Astrocyte (in vitro differentiated cells and primary cell): ENCODE measurements around the gene RFESD. TPM values are rescaled to one million over a fixed set of nuclear protein-coding genes. Genes with fewer than 3 reads are reported as not detected.

ENCODE experiments used
- DNase-seq: peaks from one replicate; pipeline ENCODE4 v3.0.0-alpha.2; 2010; ENCODE audit warnings: low read depth
- FAIRE-seq: peaks from 2 replicates; lab custom pipeline; 2011; peaks lifted over from hg19 to GRCh38; lab: Jason Lieb, UNC
- H2AFZ ChIP-seq: 2 replicates; pipeline ENCODE4 v1.6.0; 2012; ENCODE audit warnings: low read depth, low read length, inconsistent platforms
- H3K27ac ChIP-seq: 2 replicates; pipeline ENCODE4 v1.5.1; 2011; ENCODE audit warnings: low read depth, low read length, inconsistent platforms
- H3K27me3 ChIP-seq: 2 replicates; pipeline ENCODE4 v1.6.0; 2011; ENCODE audit warnings: low read length, inconsistent platforms; ENCODE audit not compliant: insufficient read depth
- H3K36me3 ChIP-seq: 2 replicates; pipeline ENCODE4 v1.5.1; 2011; ENCODE audit warnings: low read length, inconsistent platforms; ENCODE audit not compliant: insufficient read depth
- H3K4me1 ChIP-seq: 2 replicates; pipeline ENCODE4 v1.5.1; 2011; ENCODE audit warnings: low read length, inconsistent platforms; ENCODE audit not compliant: insufficient read depth
- H3K4me2 ChIP-seq: 2 replicates; pipeline ENCODE4 v1.6.0; 2012; ENCODE audit warnings: low read length, inconsistent platforms
- H3K4me3 ChIP-seq: 2 replicates; pipeline ENCODE4 v1.5.1; 2011; ENCODE audit warnings: low read depth, mild to moderate bottlenecking, low read length, inconsistent platforms; ENCODE audit not compliant: insufficient read depth
- H3K79me2 ChIP-seq: 2 replicates; pipeline ENCODE4 v1.6.0; 2012; ENCODE audit warnings: mild to moderate bottlenecking, low read length, inconsistent platforms; ENCODE audit not compliant: insufficient read depth
- H3K9ac ChIP-seq: 2 replicates; pipeline ENCODE4 v1.6.0; 2012; ENCODE audit warnings: mild to moderate bottlenecking, low read length, inconsistent platforms
- H3K9me3 ChIP-seq: 2 replicates; pipeline ENCODE4 v1.5.1; 2012; ENCODE audit warnings: low read depth, mild to moderate bottlenecking, low read length, inconsistent platforms; ENCODE audit not compliant: insufficient read depth
- H4K20me1 ChIP-seq: 2 replicates; pipeline ENCODE4 v1.6.0; 2012; ENCODE audit warnings: low read length, inconsistent platforms; ENCODE audit not compliant: insufficient read depth
- H3K27ac Mint-ChIP-seq: one replicate; pipeline ENCODE4 v1.8.0; 2021; ENCODE audit warnings: mild to moderate bottlenecking, mixed read lengths; ENCODE audit not compliant: unreplicated experiment
- H3K27me3 Mint-ChIP-seq: one replicate; pipeline ENCODE4 v1.8.0; 2021; ENCODE audit warnings: low read depth, mixed read lengths; ENCODE audit not compliant: unreplicated experiment
- H3K36me3 Mint-ChIP-seq: one replicate; pipeline ENCODE4 v1.8.0; 2021; ENCODE audit warnings: low read depth, mixed read lengths; ENCODE audit not compliant: unreplicated experiment
- H3K4me1 Mint-ChIP-seq: one replicate; pipeline ENCODE4 v1.8.0; 2021; ENCODE audit warnings: low read depth, mixed read lengths; ENCODE audit not compliant: unreplicated experiment
- H3K4me3 Mint-ChIP-seq: one replicate; pipeline ENCODE4 v1.8.0; 2021; ENCODE audit warnings: mild to moderate bottlenecking, moderate library complexity, mixed read lengths; ENCODE audit not compliant: unreplicated experiment
- H3K9me3 Mint-ChIP-seq: one replicate; pipeline ENCODE4 v1.8.0; 2021; ENCODE audit warnings: mild to moderate bottlenecking, mixed read lengths; ENCODE audit not compliant: unreplicated experiment
- CTCF ChIP-seq: IDR thresholded peaks from 2 replicates; pipeline ENCODE4 v1.5.1; 2011; ENCODE audit warnings: low read depth, mild to moderate bottlenecking, inconsistent platforms, low read length, moderate library complexity; ENCODE audit not compliant: insufficient read depth
- EZH2 ChIP-seq: IDR thresholded peaks from 2 replicates; pipeline ENCODE4 v1.6.1; 2012; ENCODE audit warnings: mild to moderate bottlenecking, low read length, inconsistent platforms; ENCODE audit not compliant: insufficient read depth
- total RNA-seq: library from RNA; stranded (reverse); gene quantifications from 2 replicates; pipeline ENCODE4 v1.2.1, GENCODE V29; 2021

RFESD gene
- total RNA-seq, 1 donor from 2014 or later, result 2.2 TPM

- Histone ChIP-seq H3K4me3 (peak overlapping the region; percentile 64), H3K4me1 (peaks cover 19% of the 10 kb centered on the region), H3K36me3 (no peaks in the 10 kb centered on the region), H3K79me2 (no peaks in the 10 kb centered on the region), H3K27me3 (peaks cover 4% of the 10 kb centered on the region), H4K20me1 (no peaks in the 10 kb centered on the region), H3K9me3 (no peaks in the 10 kb centered on the region), H3K27ac (no peak overlapping the region), H3K4me2 (peak overlapping the region; percentile 93), H3K9ac (no peak overlapping the region), H2AFZ (no peak overlapping the region)
- TF ChIP-seq CTCF (no peak), EZH2 (no peak)
- H3K27ac Mint-ChIP-seq, result no peak overlapping the region
- peaks cover 6% of the 10 kb centered on the region for H3K9me3 Mint-ChIP-seq
- no peak overlapping the region for H3K4me3 Mint-ChIP-seq
- FAIRE-seq (peak; percentile 13), DNase-seq (peak; percentile 66)
- H3K4me1 Mint-ChIP-seq, result peaks cover 4% of the 10 kb centered on the region
- H3K27me3 Mint-ChIP-seq, result peaks cover 41% of the 10 kb centered on the region
- H3K36me3 Mint-ChIP-seq, result peaks cover 5% of the 10 kb centered on the region
Observed at GRCh38 chr5:95619096-95619495, 27.5 kb upstream of the RFESD start.

- peak overlapping the region; percentile 80 for H3K4me3 Mint-ChIP-seq
- no peak for TF ChIP-seq CTCF
Observed at GRCh38 chr5:95619514-95620029, 27.0 kb upstream of the RFESD start.

More at GRCh38 chr5:95619514-95620029, 27.0 kb upstream of the RFESD start:
- H3K79me2 ChIP-seq, result no peaks in the 10 kb centered on the region
- H3K27ac ChIP-seq, result no peak overlapping the region
- Mint-ChIP-seq H3K27me3 (peaks cover 44% of the 10 kb centered on the region), H3K4me1 (peaks cover 4% of the 10 kb centered on the region), H3K9me3 (peaks cover 6% of the 10 kb centered on the region), H3K36me3 (peaks cover 5% of the 10 kb centered on the region), H3K27ac (no peak overlapping the region)
- H3K9ac ChIP-seq, result peak overlapping the region; percentile 62
- H3K4me1 ChIP-seq, result peaks cover 19% of the 10 kb centered on the region
- FAIRE-seq (no peak), DNase-seq (no peak)
- H3K36me3 ChIP-seq, result no peaks in the 10 kb centered on the region
- peaks cover 4% of the 10 kb centered on the region for H3K27me3 ChIP-seq
- peak overlapping the region; percentile 93 for H3K4me2 ChIP-seq
- no peaks in the 10 kb centered on the region for H3K9me3 ChIP-seq
- H4K20me1 ChIP-seq, result no peaks in the 10 kb centered on the region
- H2AFZ ChIP-seq, result peak overlapping the region; percentile 96
- peak overlapping the region; percentile 64 for H3K4me3 ChIP-seq
